ENCODE results near the gene IFNAR2. TPM values are rescaled to one million over a fixed set of nuclear protein-coding genes. Genes with fewer than 3 reads are reported as not detected.
"Not testable (repeated sequence)": the region's sequence is repeated elsewhere in the genome, so short reads cannot be mapped to it uniquely, and the experiment has no call there.

The IFNAR2 gene
- total RNA-seq, 1 donor from 2014 or later = 8.3 TPM

DNA sequence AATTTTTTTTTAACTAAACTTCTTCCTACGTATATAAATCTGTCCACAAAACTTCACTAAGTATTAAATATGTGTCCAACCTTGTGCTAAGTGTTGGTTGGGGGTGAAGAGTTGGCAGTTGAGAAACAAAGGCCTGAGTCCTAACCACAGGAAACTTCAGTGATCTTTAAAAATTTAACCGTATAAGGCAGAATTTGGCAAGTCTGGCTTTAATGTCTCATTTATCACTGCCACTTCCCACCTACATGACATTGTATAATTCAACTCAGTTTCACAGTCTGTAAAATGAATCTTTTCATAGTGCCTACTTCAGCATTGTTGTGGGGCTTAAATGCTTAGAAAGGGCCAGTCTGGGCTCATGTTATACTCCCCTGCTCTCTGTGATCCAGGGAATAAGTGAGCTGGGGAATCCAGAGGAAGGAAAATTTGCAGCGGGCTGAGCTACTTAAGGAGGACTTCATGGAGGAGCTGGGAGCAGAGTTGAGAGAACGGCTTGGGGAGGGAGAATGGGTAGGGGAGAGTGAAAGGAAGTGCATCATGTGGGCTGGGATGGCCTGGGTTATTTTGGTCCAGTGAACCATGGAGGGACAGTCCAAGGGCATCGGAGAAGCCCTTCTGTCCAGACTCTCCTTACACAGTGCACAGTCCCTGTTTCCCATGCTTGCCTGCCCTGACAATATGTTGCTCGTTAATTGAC, 14.5 kb downstream of the IFNAR2 start:
- no peak for DNase-seq (ENCODE audit: low read depth in 2 of 2)

DNA sequence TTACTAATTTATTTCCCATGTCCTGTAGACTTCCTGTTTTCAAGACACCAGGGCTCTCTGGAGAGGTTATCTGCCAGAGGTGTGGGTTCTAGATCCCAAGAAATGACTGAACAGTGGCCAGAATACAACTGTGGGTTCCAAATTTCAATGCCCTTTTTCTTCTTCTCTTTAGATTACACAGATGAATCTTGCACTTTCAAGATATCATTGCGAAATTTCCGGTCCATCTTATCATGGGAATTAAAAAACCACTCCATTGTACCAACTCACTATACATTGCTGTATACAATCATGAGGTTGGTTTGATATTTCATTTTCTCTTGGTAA, 15.0 kb downstream of the IFNAR2 start:
- DNase-seq (ENCODE audit: low read depth in 2 of 2) = no peak

GRCh38 chr21:33245289-33245918, 15.7 kb downstream of the IFNAR2 start:
- no peak for DNase-seq (ENCODE audit: low read depth in 2 of 2)

- DNase-seq (ENCODE audit: low read depth in 2 of 2) = no peak
Observed at GRCh38 chr21:33246506-33246905, 16.8 kb downstream of the IFNAR2 start.

DNA sequence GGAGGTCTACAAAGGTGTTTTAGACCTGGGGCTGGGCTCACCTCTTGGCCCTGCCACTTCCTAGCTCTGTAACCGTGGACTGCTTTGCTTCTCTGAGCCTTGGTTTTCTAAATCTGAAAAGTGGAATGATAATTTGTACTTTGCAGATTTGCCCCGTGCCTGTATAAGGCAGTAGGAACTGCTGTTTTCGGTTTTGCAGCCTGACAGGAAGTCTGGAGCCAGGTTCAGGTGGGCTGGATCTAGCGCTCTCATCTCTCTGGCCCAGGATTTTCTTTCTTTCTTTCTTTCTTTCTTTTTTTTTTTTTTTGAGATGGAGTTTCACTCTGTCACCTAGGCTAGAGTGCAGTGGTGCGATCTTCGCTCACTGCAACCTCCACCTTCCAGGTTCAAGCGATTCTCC, 17.2 kb downstream of the IFNAR2 start:
- no peak for DNase-seq (ENCODE audit: low read depth in 2 of 2)

DNA sequence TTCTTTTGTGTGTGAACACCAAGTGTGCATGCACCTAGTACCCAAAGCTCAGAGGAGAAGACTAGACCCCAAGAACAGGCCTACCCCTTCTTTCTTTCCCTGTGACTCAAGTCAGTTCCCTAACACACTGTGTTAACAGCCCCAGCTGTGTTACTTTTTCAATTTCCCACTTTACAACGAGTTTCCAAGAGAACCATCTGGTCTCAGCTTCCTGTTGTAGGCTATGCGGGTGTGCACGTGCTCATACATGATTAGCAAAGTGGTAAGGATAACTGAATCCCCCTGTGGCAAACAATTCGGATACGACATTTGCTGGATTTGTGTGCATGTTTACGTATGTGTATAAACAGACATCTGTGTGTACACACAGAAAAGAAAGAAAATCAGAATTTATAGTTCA, 17.9 kb downstream of the IFNAR2 start:
- DNase-seq (ENCODE audit: low read depth in 2 of 2) = no peak

DNA sequence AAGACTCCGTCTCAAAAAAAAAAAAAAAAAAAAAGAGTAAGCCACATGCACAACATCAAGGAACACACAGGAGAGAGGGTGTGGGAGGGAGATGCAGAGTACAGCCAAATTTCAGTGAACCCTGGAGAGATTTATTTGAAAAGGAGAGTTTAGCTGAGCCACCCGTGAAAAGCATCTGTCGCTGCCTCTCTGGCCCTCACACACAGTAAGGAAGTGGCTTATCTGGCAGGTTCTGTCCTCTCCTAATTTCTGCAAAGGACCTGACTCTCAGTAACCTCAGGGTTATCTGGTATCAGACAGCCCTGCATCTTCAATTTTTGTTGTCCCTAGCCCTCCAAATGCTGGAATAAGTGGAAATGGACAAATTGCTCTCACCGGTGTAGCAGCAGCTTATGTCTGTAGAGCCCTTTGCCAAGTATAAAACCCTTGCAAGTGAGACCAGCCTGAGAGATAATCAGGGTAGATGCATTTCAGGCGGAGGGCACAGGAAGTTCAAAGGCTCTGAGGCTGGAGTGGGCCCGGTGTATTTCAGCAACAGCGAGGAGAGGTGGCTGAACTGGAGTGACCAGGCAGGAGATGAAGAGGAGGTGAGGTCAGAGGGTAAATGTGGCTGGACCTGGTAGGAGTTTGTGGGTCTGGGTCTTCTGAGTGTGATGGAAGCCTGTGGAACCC, 19.7 kb downstream of the IFNAR2 start:
- no peak for DNase-seq (ENCODE audit: low read depth in 2 of 2)

DNA sequence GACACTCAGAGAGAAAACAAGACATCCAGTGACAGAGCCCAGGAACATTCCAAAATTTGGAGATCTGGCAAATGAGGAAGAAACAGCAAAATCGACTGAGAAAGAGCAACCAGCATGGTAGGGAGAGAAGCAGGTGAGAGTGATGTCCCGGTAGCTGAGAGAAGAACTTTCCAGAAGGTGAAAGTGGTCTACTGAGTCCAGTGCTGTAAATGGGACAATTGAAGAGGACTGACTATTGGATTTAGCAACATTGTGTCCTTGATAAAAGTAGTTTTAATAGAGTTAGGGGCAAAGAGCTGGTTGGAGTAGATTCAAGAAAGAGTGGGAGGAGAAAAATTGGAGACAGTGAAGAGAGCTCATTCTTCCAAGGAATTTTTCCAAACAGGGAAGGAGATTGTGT, 21.4 kb downstream of the IFNAR2 start:
- no peak for DNase-seq (ENCODE audit: low read depth in 2 of 2)

DNA sequence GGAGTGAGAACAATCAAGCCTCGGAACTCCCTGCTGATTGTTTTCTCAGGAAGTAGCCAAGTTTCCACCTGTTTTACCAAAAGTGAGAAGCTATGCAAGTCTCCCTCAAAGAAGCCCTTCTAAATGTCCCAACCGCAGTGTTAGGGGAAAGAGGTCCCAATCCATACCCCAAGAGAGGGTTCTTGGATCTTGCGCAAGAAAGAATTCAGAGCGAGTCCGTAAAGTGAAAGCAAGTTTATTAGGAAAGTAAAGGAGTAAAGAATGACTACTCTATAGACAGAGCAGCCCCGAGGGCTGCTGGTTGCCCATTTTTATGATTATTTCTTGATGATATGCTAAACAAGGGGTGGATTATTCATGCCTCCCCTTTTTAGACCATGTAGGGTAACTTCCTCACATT, 23.6 kb downstream of the IFNAR2 start:
- not testable (repeated sequence) for DNase-seq (ENCODE audit: low read depth in 2 of 2)

GRCh38 chr21:33254766-33255165, 25.0 kb downstream of the IFNAR2 start:
- DNase-seq (ENCODE audit: low read depth in 2 of 2) = no peak

DNA sequence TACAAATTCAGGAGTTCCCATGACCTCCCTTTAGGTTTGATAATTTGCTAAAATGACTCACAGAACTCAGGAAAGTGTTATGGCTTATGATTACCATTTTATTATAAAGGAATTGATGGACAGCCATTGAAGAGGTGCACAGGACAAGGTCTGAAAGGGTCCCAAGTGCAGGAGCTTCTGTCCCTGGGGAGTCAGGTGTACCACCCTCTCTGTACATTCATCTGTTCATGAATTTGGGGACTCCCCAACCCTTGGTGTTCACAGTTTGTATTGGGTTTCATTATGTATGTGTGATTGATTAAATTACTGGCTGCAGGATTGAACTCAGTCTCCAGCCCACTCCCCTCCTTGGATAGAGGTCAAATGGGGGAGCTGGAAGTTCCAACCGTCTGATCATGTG, 25.7 kb downstream of the IFNAR2 start:
- DNase-seq (ENCODE audit: low read depth in 2 of 2) = no peak

GRCh38 chr21:33256019-33256418, 26.3 kb downstream of the IFNAR2 start:
- no peak for DNase-seq (ENCODE audit: low read depth in 2 of 2)

GRCh38 chr21:33257094-33257803, 27.5 kb downstream of the IFNAR2 start:
- no peak for DNase-seq (ENCODE audit: low read depth in 2 of 2)

- no peak for DNase-seq (ENCODE audit: low read depth in 2 of 2)
Observed at GRCh38 chr21:33258475-33258874, 28.7 kb downstream of the IFNAR2 start.

- no peak for DNase-seq (ENCODE audit: low read depth in 2 of 2)
Observed at GRCh38 chr21:33259428-33259827, 29.7 kb downstream of the IFNAR2 start.

- no peak for DNase-seq (ENCODE audit: low read depth in 2 of 2)
Observed at GRCh38 chr21:33259995-33260394, 30.3 kb downstream of the IFNAR2 start.

DNA sequence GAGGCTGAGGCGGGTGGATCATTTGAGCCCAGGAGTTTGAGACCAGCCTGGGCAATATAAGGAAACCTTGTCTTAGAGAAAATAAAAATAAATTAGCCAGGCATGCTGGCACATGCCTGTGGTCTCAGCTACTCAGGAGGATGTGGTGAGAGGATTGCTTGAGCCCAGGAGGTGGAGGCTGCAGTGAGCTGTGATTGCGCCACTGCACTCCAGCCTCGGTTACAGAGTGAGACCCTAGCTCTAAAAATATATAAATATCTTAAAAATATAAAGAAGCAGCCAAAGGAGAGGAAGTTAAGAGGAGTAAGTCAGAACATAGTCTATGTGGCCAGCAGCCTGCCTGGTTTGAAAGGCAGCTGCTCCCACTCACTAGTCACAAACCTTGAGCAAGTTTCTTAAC, 31.9 kb downstream of the IFNAR2 start:
- no peak for DNase-seq (ENCODE audit: low read depth in 2 of 2)

DNA sequence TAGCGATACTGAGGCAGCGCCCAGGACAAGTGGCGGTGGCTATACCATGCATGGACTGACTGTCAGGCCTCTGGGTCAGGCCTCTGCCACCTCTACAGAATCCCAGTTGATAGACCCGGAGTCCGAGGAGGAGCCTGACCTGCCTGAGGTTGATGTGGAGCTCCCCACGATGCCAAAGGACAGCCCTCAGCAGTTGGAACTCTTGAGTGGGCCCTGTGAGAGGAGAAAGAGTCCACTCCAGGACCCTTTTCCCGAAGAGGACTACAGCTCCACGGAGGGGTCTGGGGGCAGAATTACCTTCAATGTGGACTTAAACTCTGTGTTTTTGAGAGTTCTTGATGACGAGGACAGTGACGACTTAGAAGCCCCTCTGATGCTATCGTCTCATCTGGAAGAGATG, 33.2 kb downstream of the IFNAR2 start:
- no peak for DNase-seq (ENCODE audit: low read depth in 2 of 2)

GRCh38 chr21:33264561-33264960, 34.8 kb downstream of the IFNAR2 start:
- no peak for DNase-seq (ENCODE audit: low read depth in 2 of 2)

GRCh38 chr21:33265664-33266049, 35.9 kb downstream of the IFNAR2 start:
- DNase-seq (ENCODE audit: low read depth in 2 of 2) = no peak

- peak in 1 of 2 donors; percentile 55 for DNase-seq (ENCODE audit: low read depth in 2 of 2)
Observed at GRCh38 chr21:33266050-33266788, 36.5 kb downstream of the IFNAR2 start, which contains the start of gene IL10RB. IL10RB (plus strand) TSS chr21:33266367; CDS start chr21:33266466, 99 bp downstream.

- DNase-seq (ENCODE audit: low read depth in 2 of 2) = no peak
Observed at GRCh38 chr21:33266789-33267135, 37.0 kb downstream of the IFNAR2 start.

Measured in dermis microvascular lymphatic vessel endothelial cell (primary cell).